HCT116 (cell line): ENCODE results near the gene CDR2L. TPM values are rescaled to one million over a fixed set of nuclear protein-coding genes. Genes with fewer than 3 reads are reported as not detected.
"Not testable (repeated sequence)": the region's sequence is repeated elsewhere in the genome, so short reads cannot be mapped to it uniquely, and the experiment has no call there.

ENCODE experiments used
- ATAC-seq: fragments of 200-7000 bp; cut with Tn5 transposase; 2 replicates; pipeline ENCODE4 v1.9.1; 2020; ENCODE audit warnings: mild to moderate bottlenecking, moderate library complexity
- BruUV-seq: library from RNA; stranded (reverse); fragments of 400-500 nt; replicated peaks from 2 replicates; lab custom pipeline; 2021; lab: Mats Ljungman, UMichigan
- CTCF ChIA-PET: fragments of 300-600 bp; sonication (Branson Sonifier 250); formaldehyde crosslinking; loops from one replicate; lab custom pipeline; 2021; ENCODE audit warnings: antibody characterized with exemption; lab: Charles Lee
- POLR2A ChIA-PET: fragments of 300-600, 350-600 bp; sonication (Branson Sonifier 250); formaldehyde crosslinking; loops from one replicate; lab custom pipeline; 2021; ENCODE audit warnings: antibody characterized with exemption; lab: Charles Lee
- RAD21 ChIA-PET, 2 experiments: fragments of 300-600 bp; sonication (Branson Sonifier 250); formaldehyde crosslinking; loops; one replicate each; lab custom pipeline; 2023; ENCODE audit warnings: low total read pairs in 2 of 2; ENCODE audit not compliant: uncharacterized antibody in 2 of 2, unreplicated experiment in 2 of 2, low non-redundant PET in 1 of 2; lab: Charles Lee
- DNase-seq: peaks from one replicate; pipeline ENCODE4 v3.0.0-alpha.2; 2010; ENCODE audit warnings: low read depth, low spot score
- H2AFZ ChIP-seq: fragments of 200-600 bp; shearing (Covaris generic), sonication (generic); 2 replicates; pipeline ENCODE4 v1.6.1; 2017; ENCODE audit warnings: low read depth, mixed run types, mixed read lengths, antibody characterized with exemption, low read length; ENCODE audit not compliant: poor library complexity, severe bottlenecking
- H3K27ac ChIP-seq: 2 replicates; pipeline ENCODE4 v1.5.1; 2012; ENCODE audit warnings: low read depth, low read length
- H3K27me3 ChIP-seq: fragments of 200-600 bp; sonication (generic); 2 replicates; pipeline ENCODE4 v1.6.1; 2016; ENCODE audit warnings: mixed run types, low read length, mixed read lengths; ENCODE audit not compliant: insufficient read depth
- H3K36me3 ChIP-seq, 2 experiments: fragments of 200-500 bp in 1 of 2; fragments of 200-600 bp in 1 of 2; sonication (Bioruptor generic) in 1 of 2; sonication (generic) in 1 of 2; 2 replicates each; pipeline versions ENCODE4 v1.5.1 to v1.6.1; 2014 to 2016; ENCODE audit warnings: low read length in 2 of 2, inconsistent platforms in 1 of 2, mixed read lengths in 1 of 2, mixed run types in 1 of 2; ENCODE audit not compliant: insufficient read depth in 2 of 2, control insufficient read depth in 1 of 2
- H3K4me1 ChIP-seq, 2 experiments: fragments of 200-600 bp in 1 of 2; sonication (generic) in 1 of 2; 2 replicates each; pipeline versions ENCODE4 v1.5.1 to v1.6.1; 2012 to 2017; ENCODE audit warnings: low read length in 2 of 2, inconsistent platforms in 1 of 2, mild to moderate bottlenecking in 1 of 2, mixed read lengths in 1 of 2, mixed run types in 1 of 2, moderate library complexity in 1 of 2; ENCODE audit not compliant: insufficient read depth in 2 of 2, control insufficient read depth in 1 of 2
- H3K4me2 ChIP-seq: fragments of 200-600 bp; sonication (generic); 2 replicates; pipeline ENCODE4 v1.6.1; 2017; ENCODE audit warnings: mixed run types, low read length, mixed read lengths
- H3K4me3 ChIP-seq, 2 experiments: fragments of 200-600 bp in 1 of 2; sonication (generic) in 1 of 2; replicated peaks in 1 of 2; 2 replicates each; pipeline ENCODE4 v1.5.1; 2011 to 2016; ENCODE audit warnings: low read length in 2 of 2, control low read depth in 1 of 2, low read depth in 1 of 2, mild to moderate bottlenecking in 1 of 2, mixed read lengths in 1 of 2, mixed run types in 1 of 2
- H3K79me2 ChIP-seq: fragments of 200-600 bp; sonication (generic); 2 replicates; pipeline ENCODE4 v1.6.1; 2017; ENCODE audit warnings: mild to moderate bottlenecking, mixed run types, low read length, moderate library complexity, mixed read lengths; ENCODE audit not compliant: insufficient read depth
- H3K9ac ChIP-seq: fragments of 200-600 bp; sonication (generic); 2 replicates; pipeline ENCODE4 v1.6.1; 2016; ENCODE audit warnings: low read length, mixed read lengths
- H3K9me2 ChIP-seq: fragments of 200-600 bp; sonication (generic), shearing (Covaris generic); 2 replicates; pipeline ENCODE4 v1.6.1; 2017; ENCODE audit warnings: mixed run types, mild to moderate bottlenecking, moderate library complexity; ENCODE audit not compliant: insufficient read depth
- H3K9me3 ChIP-seq, 2 experiments: fragments of 200-500 bp in 1 of 2; fragments of 200-600 bp in 1 of 2; sonication (Bioruptor generic) in 1 of 2; sonication (generic) in 1 of 2; 2 replicates each; pipeline ENCODE4 v1.6.1; 2014 to 2017; ENCODE audit warnings: low read length in 2 of 2, mixed read lengths in 2 of 2, inconsistent platforms in 1 of 2, low read depth in 1 of 2, mild to moderate bottlenecking in 1 of 2, mixed run types in 1 of 2, moderate library complexity in 1 of 2; ENCODE audit not compliant: control insufficient read depth in 1 of 2, insufficient read depth in 1 of 2
- H4K20me1 ChIP-seq: fragments of 200-600 bp; sonication (generic), shearing (Covaris generic); 2 replicates; pipeline ENCODE4 v1.6.1; 2017; ENCODE audit warnings: mixed run types, mild to moderate bottlenecking, moderate library complexity; ENCODE audit not compliant: insufficient read depth
- CBX3 ChIP-seq: IDR thresholded peaks from 2 replicates; pipeline ENCODE4 v1.6.1; 2012; ENCODE audit warnings: low read depth
- intact Hi-C: fragments of 100-400 bp; cut with micrococcal nuclease; formaldehyde crosslinking; loops from 2 replicates; pipeline ENCODE4 v1.10.0; 2022
- total RNA-seq: library from RNA; stranded (reverse); gene quantifications from one replicate; pipeline ENCODE4 v1.2.1, GENCODE V29; 2021; ENCODE audit not compliant: unreplicated experiment

The CDR2L gene
- total RNA-seq, 1 experiment from 2014 or later: 26.5 TPM

GRCh38 chr17:75005291-75005690, 17.9 kb downstream of the CDR2L start:
- ChIA-PET POLR2A (interaction anchor here (0.6 kb wide), 1 partner anchor 599 kb away, joined by 3 read pairs; no protein-coding TSS in a partner anchor), RAD21 (no interaction called here), CTCF (interaction anchor here (4.0 kb wide), 1 partner anchor 44 kb away, joined by 32 read pairs; no protein-coding TSS in a partner anchor)
- Histone ChIP-seq H3K27ac (no peak overlapping the region), H2AFZ (no peak overlapping the region), H3K36me3 (peaks cover 4 to 19% of the 10 kb centered on the region in 2 experiments; a peak in 2 of 4 replicates), H3K79me2 (no peaks in the 10 kb centered on the region), H3K9me3 (no peaks in the 10 kb centered on the region), H3K4me2 (no peak overlapping the region), H4K20me1 (no peaks in the 10 kb centered on the region), H3K4me3 (no peak overlapping the region), H3K27me3 (no peaks in the 10 kb centered on the region), H3K4me1 (peaks cover 0 to 3% of the 10 kb centered on the region in 2 experiments; a peak in 1 of 4 replicates), H3K9ac (no peak overlapping the region), H3K9me2 (no peaks in the 10 kb centered on the region)
- no peak for ATAC-seq
- intact Hi-C loops: no loop called here
- BruUV-seq: TSS peak; percentile 41
- DNase-seq: no peak
- no peak for TF ChIP-seq CBX3

- ChIA-PET CTCF (interaction anchor here (4.0 kb wide), 1 partner anchor 45 kb away, joined by 32 read pairs; no protein-coding TSS in a partner anchor), RAD21 (interaction anchor here in 1 of 2 experiments (1.0 kb wide), 1 partner anchor 44 kb away, joined by 3 read pairs; no protein-coding TSS in a partner anchor), POLR2A (interaction anchor here (1.0 kb wide), 1 partner anchor 44 kb away, joined by 4 read pairs; no protein-coding TSS in a partner anchor)
- not testable (repeated sequence) for H3K4me2 ChIP-seq, H3K27me3 ChIP-seq, H3K4me1 ChIP-seq, H3K9ac ChIP-seq, DNase-seq, H2AFZ ChIP-seq, H3K9me3 ChIP-seq, ATAC-seq, H3K4me3 ChIP-seq, BruUV-seq, H3K79me2 ChIP-seq, H3K9me2 ChIP-seq, H4K20me1 ChIP-seq, H3K27ac ChIP-seq
- peaks cover 4 to 19% of the 10 kb centered on the region in 2 experiments; a peak in 2 of 4 replicates for H3K36me3 ChIP-seq
- intact Hi-C loops: loop anchor here (1.0 kb wide), 1 partner anchor 45 kb away; no protein-coding TSS in a partner anchor
Measured at GRCh38 chr17:75006084-75006483, 18.7 kb downstream of the CDR2L start.
